Activated naive CD4-positive, alpha-beta T cell treated with anti-CD3 and anti-CD28 coated beads, Interleukin-2, amount 50 U/mL, for 16 hours (primary cell): ENCODE results near the gene SLC6A19.

ENCODE experiments used
- DNase-seq: peaks from one replicate; pipeline ENCODE4 v3.0.0-alpha.2; 2020

The SLC6A19 gene

DNA sequence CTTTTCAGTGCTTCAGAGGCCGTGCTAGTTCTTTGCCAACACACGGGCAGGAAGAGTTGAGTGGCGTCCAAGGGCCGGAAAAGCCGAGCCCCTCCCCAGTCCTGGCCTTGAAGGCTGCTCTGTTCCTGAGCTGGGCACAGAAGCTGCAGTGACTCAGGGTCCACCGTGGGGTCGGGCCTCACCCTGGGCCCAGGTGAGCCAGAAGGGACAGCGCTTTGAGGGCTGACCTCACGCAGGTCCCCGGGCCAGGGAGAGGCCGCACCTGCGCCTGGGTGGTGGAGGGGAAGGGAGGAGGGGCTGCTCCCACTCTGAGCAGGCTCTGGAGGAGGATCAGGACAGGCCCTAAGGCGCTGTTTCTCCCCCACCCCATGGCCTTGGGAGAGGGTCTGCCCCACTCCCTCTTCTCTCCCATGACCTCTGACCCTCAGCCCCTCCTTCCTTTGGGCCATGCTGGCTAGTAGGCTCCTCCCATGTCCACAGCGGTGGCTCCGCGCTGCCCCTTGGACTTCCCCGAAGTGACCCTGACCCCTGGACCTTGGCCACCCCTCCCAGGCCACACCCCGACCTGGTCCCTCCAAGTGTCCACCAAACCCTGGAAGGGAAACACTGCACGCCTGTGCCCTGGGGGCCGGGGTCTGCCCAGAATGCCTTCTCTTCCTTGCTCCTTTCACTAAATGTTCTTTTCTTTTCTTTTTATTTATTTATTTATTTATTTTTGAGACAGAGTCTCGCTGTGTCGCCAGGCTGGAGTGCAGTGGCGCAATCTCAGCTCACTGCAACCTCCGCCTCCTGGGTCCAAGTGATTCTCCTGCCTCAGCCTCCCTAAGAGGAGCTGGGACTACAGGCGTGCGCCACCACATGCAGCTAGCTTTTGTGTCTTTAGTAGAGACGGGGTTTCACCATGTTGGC is 19.7 kb upstream of the SLC6A19 start:
- peak; percentile 7 for DNase-seq

DNA sequence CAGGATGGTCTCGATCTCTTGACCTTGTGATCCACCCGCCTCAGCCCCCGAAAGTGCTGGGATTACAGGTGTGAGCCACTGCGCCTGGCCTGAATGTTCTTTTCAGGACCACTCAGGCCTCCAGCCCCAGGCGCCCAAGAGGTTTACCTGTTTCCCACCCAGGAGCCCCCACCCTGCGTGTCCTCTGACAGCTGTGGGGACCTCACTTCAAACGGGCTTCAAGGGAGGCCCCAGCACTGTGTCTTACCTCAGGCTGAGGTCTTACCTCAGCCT is 19.1 kb upstream of the SLC6A19 start:
- DNase-seq: no peak

DNA sequence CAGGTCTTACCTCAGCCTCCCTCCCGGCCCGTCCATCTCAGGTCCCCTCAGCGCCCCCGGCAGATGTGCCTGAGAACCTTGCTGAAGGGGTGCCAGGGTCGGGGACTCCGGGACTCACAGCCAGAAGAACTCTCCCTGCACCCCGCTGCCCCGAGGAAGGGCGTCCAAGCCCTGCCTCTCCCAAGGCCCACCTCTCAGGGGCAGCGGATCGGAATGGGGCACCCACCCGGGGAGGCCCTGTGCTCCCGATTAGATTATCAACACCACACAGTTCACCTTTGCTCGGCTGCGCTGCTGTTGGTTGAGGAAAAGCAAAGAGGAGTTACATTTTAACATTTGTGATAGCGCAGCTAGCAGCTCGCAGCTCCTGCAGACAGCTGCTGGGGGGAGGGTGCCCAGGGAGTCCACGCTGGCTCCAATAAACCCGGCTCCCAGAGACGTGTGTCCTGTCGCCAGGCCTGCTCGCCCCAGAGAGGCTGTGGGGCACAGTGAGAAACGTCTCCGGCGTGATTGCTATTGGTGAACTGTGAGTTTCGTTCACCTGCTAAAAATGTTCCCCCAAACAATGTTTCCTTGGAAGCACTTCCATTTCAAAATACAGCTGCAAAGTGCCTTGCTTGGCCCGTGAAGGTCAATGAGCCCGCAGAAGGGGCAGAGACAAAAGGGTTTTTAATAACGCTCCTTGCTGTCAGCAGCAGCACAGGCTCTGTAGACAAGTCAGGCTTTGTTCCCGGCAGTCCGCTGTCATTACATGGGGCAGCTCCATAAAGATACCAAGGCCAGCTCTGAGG is 18.6 kb upstream of the SLC6A19 start:
- peak; percentile 7 for DNase-seq

DNA sequence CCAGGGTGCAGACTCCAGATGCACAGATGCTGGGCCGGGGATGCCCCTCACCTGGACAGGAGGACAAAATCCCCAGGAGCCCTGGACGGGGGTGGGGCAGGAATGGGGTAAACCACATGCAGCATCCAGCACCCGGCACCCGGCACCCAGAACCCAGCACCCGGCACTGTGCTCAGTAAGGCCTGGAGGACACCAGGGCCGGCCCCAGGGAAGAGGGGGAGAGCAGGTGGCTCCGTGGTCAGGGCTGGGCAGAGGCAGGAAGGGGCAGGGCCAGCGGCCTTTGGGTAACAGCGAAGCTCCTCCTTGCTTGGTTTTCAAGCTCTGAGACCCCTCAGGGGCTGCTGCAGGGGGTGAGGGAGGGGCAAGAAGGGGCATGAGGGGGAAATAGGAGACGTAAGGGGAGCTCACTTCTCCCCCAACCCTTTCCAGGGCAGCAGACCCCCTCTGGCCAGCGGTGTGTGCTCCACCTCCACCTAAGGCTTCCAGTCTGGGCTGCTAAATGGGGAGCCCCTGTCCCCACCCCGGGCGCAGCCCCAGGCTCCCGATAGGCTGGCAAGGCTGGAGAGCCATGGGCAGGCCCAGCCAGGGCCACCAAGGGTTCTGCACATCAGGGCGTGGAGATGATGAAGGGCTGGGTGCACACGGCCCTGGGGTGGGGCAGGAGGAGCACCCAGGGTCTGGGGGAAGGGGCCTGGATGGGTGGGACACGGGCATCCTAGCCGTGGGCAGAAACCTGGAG is 17.8 kb upstream of the SLC6A19 start:
- peak; percentile 8 for DNase-seq

DNA sequence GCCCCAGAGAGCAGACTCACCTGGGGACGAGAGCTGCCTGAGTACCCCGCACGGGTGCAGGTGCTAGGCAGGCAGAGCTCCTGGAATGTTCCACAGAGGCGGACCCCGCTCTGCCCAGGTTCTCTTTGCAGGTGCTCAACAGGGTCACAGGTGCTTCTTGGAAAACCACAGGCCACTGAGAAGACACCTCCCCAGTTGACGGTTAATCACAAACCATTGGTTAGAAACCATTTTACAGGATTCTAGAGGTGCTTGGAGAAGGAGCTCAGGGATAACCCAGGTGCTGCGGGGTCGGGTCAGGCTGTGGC is 17.3 kb upstream of the SLC6A19 start:
- no peak for DNase-seq

DNA sequence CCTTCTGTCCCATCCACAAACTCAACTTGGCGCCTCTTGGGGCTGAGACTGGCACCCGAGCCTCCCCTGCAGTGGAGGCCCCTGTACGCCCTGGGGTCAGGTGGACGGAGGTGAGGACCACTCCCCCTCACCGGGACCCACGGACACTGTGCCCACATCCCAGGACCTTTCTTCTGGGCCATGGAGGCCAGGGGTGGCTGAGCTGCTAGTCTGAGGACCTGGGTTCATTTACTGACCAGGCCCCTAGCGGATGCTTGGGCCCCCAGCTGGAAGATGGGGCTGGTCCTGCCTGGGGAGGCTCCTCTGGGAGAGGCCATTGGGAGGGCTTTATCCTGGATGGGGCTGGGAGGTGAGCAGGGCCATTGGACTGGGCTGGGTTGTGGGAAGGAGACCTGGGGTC is 16.9 kb upstream of the SLC6A19 start:
- DNase-seq: no peak

DNA sequence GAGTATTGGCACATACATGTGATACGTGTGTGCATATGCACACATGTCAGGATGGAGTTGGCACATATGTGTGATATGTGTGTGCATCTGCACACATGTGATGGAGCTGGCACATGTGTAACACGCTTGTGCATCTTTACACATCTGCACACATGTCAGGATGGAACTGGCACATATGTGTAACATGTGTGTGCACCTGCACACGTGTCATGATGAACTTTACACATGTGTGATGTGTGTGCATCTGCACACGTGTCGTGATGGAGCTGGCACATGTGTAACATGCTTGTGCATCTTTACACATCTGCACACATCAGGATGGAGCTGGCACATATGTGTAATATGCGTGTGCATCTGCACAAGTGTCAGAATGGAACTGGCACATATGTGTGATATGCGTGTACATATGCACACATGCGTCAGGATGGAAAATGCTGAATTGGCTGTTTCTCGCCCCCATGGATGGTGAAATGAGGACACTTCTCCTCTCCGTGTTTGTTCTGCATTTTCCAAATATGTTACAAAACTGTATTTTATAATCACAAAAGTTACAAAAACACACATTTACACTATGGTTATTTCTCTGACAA is 16.3 kb upstream of the SLC6A19 start:
- no peak for DNase-seq

DNA sequence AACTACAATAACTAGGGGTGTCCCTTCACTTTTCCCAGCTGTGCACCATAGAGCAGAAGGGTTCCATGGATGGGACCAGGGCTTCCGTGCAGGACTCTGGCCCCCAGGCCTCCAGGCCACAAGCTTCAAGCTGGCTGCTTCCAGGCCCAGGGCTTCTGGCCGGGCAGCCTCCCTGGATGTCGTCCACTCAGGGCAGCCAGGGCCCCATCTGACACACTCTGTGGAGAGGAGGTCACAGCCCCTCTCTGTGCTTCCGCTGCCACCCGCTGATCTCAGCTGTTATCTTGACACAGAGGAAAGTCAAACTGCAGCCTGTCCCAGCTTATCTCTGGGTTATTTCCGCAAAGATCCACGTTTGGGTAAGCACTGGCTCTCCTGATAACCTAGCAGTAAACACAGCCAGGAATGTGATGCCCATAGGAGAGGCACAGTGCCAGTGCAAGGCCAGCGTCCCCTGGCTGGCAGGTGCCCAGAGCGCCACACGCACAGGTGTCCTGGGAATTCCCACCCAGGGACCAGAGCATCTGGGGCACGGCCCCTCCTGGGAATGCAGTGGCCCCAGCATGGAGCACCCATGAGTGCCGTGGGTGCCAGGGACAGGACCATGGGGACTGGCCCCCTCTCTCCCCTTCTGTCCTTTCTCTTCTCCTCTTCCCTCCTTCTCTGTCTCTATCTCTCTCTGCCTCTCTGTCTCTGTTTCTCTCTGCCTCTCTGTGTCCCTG is 15.6 kb upstream of the SLC6A19 start:
- DNase-seq: peak; percentile 9

DNA sequence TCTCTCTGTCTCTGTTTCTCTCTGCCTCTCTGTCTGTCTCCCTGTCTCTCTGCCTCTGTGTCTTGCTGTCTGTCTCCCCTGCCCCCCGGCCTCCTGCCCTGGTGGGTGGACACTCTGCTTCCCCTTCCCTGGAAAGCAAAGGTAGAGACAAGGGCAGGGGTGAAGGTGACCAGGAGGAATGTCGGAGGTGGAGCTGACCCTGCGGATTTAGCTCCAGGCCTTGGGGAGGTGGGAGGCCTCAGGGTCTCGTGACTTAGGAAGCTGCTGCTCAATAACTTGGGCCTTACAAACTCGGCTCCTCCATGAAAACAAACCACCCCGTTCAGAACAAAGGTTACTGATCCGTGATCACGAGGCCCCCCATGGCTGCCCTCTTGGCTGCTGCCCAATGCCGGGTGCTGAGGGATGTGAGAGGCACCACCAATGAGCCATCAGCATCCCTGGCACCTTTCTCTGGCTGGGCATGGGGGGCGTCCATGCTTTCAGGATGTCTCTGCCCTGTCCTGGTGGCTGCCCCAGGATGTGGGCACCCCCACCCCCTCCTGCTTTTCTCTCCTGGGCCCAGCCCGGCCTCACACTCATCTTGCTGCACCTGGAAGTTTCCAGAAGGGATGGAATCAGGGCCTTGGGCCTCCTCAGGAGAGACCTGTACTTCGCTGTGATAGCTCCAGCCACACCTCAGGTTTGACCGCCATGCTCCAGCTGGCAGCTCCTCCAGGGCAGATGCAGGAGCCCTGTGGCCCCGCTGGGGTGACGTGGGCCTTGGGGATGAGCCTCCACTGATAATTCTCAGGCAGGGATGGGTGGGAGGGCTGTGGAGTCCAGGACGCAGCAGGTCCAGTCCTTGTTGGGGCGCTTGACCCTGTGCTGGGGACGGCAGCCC is 14.8 kb upstream of the SLC6A19 start:
- DNase-seq: no peak

DNA sequence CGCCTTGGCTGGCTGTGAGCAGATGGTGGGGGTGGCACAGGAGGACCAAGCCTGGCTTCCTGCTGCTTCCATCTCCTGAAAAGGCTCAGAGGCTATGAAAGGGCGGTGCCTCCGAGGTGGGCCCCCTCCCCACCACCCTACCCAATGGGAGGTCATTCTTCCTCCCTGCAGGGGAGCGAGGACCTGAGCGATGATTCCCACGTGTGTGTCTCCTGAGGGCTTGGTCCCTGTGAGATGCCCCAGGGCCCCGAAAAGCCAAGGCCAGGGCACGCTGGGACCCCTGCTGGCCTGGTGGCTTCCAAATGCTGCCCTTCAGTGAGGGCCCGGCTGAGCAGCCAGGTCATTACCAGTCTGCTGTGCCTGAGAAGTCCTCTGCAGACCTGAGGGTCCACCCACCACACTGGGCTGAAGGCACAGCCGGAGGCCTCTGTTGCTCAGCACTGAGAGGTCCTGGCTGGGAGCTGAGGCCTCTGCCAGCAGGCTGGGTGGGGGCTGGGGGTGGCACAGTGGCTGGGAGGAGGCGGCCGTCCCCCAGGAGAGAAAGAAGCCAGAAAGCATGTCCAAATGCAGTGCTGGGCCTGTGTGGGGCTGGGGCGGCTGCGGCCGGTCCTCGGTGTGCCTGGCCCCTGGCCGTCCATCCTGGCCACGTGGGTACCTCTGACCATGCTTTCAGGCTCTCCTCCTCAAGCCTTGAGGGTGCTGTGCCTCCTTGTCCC is 14.0 kb upstream of the SLC6A19 start:
- peak; percentile 7 for DNase-seq

DNA sequence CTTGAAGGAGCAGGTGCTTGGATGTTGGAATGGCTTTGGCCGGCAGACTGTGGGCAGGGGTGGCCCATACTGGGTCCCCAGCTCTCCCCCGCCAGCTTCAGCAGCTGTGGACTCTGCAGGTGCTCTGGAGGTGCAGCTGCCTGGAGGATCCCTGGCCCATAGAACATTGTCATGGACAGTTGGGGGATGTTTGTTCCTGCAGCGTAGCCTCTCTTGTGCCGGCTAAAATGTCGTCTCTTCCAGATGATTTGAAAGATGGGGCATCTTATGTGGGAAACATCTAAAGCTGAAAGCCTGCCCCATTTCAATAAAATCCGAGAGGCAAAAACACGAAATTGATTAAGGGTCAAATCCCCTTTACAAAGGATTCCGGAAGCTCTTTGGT is 13.5 kb upstream of the SLC6A19 start:
- DNase-seq: no peak

DNA sequence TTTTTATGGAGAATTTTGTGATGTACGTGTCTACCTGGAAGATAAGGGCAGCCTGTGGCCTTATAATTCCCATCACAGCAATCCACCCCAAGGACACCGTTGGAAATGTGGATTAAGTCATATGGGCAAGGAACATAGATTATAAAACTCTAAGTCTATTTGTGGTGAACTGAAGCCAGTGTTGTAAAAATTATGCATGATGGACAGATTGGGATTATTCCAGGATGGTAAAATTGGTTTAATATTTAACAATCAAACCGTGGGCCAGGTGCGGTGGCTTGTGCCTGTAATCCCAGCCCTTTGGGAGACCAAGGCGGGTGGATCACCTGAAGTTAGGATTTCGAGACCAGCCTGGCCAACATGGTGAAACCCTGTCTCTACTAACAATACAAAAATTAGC is 12.9 kb upstream of the SLC6A19 start:
- DNase-seq: no peak

DNA sequence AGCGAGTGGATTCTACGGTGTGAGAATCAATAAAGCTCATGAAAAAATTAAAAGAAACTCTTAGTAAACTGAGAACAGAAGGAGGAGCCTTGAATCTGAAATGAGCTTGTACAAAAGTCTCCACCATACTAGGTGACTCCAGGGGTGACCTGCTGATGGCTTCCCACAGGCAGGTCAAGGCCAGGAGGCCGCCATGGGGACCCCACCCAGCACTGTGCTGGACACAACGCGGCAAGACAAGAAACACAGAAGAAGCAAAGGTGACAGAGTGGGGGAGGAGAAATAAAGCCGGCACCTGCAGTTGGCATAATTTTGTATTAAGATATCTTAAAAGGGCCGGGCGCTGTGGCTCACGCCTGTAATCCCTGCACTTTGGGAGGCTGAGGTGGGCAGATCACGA is 12.1 kb upstream of the SLC6A19 start:
- DNase-seq: no peak

DNA sequence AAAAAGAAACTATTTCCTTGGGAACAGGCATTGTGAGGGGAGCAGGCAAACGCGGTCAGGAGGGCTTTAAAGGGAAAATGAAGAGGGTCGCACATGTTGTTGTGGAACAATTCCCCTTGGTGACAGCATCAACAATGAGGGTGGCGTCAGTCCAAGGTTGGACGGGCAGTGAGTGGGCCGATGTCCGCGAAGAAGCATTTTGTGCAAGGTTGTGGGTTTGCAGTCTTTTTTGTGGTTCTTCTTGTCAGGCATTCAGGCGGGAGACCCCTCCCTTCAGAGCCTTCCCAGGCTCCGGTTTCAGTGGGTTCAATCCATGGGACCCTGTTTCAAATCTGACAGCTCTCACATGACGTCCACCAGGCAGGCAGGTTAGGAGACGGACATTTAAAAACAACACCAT is 11.1 kb upstream of the SLC6A19 start:
- no peak for DNase-seq

DNA sequence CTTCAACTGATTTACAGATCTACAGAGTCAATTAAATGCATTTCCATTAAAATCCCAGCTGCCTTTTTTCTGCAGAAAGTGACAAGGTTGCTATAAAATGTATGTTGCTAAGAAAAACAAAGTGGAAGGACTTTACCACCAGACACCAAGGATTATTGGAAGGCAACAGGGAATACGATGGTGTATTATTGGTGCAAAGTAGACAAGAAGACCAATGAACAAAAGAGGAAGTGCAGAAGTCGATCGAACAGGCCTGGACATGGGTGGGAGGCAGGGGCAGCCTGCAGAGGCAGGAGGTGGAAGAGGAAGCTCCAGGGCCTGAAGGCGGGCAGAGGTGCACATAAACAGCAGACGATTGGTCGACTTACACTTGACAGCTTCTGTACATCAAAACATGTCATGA is 10.6 kb upstream of the SLC6A19 start:
- DNase-seq: no peak

DNA sequence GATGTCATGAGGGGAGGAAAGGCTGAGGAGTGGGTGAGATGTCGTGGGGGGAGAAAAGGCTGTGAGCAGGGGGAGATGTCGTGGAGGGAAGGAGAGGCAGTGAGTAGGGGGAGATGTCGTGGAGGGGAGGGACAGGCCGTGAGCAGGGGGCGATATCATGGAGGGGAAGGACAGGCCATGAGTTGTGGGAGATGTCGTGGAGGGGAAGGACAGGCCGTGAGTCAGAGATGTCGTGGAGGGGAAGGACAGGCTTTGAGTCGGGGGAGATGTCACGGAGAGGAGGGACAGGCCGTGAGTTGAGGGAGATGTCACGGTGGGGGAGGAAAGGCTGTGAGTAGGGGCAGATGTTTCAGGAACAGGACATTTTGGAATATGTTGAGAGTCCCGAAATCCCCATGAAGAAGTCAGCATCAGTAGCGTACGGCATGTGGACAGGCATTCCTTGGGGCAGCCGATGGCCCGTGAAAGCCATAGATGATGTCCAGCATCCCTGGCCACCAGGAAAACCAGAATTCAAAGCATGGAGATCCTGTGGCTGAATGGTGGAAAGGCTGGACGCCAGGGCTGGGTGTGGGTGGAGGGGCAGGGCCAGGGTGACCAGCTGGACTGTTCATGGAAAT is 8.3 kb upstream of the SLC6A19 start:
- DNase-seq: no peak

DNA sequence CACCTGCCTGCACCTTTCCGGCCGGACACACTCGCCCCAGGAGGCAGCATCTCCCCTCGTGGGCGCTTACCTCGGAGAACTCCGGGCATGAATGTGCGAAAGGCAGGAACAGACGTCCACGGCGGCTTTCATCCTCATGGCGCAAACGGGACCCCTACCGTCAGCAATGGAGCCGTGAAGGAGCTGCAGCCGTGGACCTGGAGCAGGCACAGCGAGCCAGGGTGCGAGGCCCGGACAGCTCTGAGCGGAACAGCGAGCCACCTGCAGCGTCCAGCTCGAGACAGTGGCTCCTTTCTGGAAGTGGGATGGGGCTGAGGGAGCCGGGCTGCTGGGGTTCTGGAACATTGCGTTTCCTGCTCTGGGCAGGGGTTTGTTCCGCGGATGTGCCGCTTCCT is 7.8 kb upstream of the SLC6A19 start:
- DNase-seq: no peak

DNA sequence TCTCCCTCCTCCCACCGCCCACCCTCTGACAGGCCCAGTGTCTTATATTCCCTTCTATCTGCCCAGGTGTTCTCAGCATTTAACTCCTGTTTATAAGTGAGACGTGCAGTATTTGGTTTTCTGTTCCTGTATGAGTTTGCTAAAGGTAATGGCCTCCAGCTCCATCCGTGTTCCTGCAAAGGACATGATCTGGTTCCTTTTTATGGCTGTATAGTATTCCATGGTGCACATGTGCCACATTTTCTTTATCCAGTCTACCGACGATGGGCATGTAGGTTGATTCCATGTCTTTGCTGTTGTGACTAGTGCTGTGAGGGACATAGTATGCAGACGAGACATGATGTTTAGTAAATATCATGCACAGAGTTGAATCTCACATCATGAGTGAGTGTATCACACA is 7.0 kb upstream of the SLC6A19 start:
- DNase-seq: no peak

DNA sequence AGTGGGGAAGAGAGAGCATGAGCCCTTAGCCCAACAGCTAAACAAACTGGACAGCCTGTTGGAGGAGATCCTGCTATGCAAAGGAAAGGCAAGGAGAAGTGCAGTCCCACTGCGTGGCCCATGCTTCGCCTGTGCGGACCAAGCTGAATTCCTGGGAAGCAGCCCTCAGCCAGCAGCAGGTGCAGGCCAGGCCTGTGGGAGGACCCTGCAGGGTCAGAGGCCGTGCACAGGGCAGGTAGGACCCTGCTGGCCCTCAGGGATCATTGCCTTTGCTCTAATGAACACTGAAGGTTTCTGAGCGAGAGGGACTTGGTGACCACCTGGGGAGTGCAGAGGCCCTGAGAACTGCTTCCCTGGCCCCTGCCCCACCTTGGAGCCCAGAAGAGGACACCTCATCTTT is 6.0 kb upstream of the SLC6A19 start:
- DNase-seq: no peak

DNA sequence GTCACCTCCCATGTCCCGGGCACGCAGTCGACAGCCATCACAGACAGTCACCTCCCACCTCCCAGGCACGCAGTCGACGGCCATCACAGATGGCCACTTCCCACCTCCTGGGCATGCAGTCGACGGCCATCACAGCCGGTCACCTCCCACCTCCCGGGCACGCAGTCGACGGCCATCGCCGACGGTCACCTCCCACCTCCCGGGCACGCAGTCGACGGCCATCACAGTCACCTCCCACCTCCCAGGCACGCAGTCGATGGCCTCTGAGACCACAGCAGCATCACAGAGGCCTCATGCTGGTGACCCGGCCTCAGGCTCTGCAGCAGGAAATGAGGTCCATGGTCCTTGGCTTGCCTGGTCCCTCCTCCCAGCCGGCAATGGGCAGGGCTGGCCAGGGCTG is 5.5 kb upstream of the SLC6A19 start:
- no peak for DNase-seq

DNA sequence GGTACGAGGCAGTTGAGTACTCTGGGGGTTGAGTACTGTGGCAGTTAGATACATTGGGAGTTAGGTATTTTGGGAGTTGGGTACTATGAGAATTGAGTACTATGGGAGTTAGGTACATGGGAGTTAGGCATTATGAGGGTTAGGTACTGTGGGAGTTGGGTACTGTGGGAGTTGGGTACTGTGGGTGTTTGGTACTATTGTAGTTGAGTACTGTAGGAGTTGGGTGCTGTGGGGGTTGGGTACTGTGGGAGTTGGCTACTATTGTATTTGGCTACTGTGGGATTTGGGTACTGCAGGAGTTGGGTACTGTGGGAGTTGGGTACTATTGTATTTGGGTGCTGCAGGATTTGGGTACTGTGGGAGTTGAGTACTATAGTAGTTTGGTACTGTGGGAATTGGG is 4.8 kb upstream of the SLC6A19 start:
- no peak for DNase-seq
